ENCODE data around the gene CCDC47. TPM values are rescaled to one million over a fixed set of nuclear protein-coding genes. Genes with fewer than 3 reads are reported as not detected.

CCDC47 gene
- polyA plus RNA-seq, 1 donor (not counting 4 experiments of a cell fraction or from before 2014, with no cell fraction given), result 86.4 TPM

GRCh38 chr17:63780928-63781327, 7.5 kb upstream of the CCDC47 start:
- dilution Hi-C loops (cut with MboI; ENCODE audit: extremely low pct_ligation_motif_present, low sequenced_read_pairs), result loop anchor here (5.0 kb wide), 1 partner anchor 36 kb away; no protein-coding TSS in a partner anchor
- Histone ChIP-seq H4K20me1 (ENCODE audit: control insufficient read depth, extremely low read depth, insufficient read depth, low read length) (peaks cover 13% of the 10 kb centered on the region), H2AFZ (ENCODE audit: control insufficient read depth, low read length) (no peak overlapping the region), H3K4me1 (ENCODE audit: control insufficient read depth, extremely low read depth, insufficient read depth, low read length) (peaks cover 56% of the 10 kb centered on the region), H3K9me1 (ENCODE audit: control insufficient read depth, extremely low read depth, insufficient read depth, low read length) (no peaks in the 10 kb centered on the region), H3K4me3 (ENCODE audit: control insufficient read depth in 2 of 3, extremely low read depth in 1 of 3, insufficient read depth in 2 of 3, low read depth in 1 of 3, low read length in 3 of 3) (peak overlapping the region in 1 of 3 experiments; percentile 31), H3K27me3 (ENCODE audit: control insufficient read depth, extremely low read depth, insufficient read depth, low read length) (no peaks in the 10 kb centered on the region), H3K4me2 (ENCODE audit: control insufficient read depth, extremely low read depth, insufficient read depth, low read depth, low read length) (peak overlapping the region; percentile 58), H3K36me3 (ENCODE audit: control insufficient read depth in 2 of 2, extremely low read depth in 1 of 2, insufficient read depth in 2 of 2, low read length in 2 of 2) (peaks cover 8 to 28% of the 10 kb centered on the region in 2 experiments), H3K9ac (ENCODE audit: control insufficient read depth, extremely low read depth, insufficient read depth, low read length) (peak overlapping the region; percentile 58), H3K9me3 (ENCODE audit: control insufficient read depth, low read depth, low read length) (no peaks in the 10 kb centered on the region), H3K27ac (ENCODE audit: control insufficient read depth, insufficient read depth, low read length) (peak overlapping the region; percentile 79), H3K79me2 (ENCODE audit: control insufficient read depth, insufficient read depth, low read length) (peaks cover 92% of the 10 kb centered on the region)
- DNase-seq (ENCODE audit: low read depth, low spot score) (no peak), FAIRE-seq (no peak)
- TF ChIP-seq EZH2 (IDR thresholded peaks at IDR 0.05; ENCODE audit: low read length) (no peak), CTCF (optimal IDR thresholded peaks at IDR 0.05 in 1 of 3, IDR thresholded peaks at IDR 0.05 in 1 of 3, conservative IDR thresholded peaks at IDR 0.05 in 1 of 3; ENCODE audit: extremely low read depth in 1 of 3, insufficient read depth in 2 of 3, low read length in 3 of 3) (no peak)

- H3K9me1 ChIP-seq (ENCODE audit: control insufficient read depth, extremely low read depth, insufficient read depth, low read length), result no peaks in the 10 kb centered on the region
- H4K20me1 ChIP-seq (ENCODE audit: control insufficient read depth, extremely low read depth, insufficient read depth, low read length), result peaks cover 13% of the 10 kb centered on the region
- H3K4me1 ChIP-seq (ENCODE audit: control insufficient read depth, extremely low read depth, insufficient read depth, low read length), result peaks cover 56% of the 10 kb centered on the region
- TF ChIP-seq EZH2 (IDR thresholded peaks at IDR 0.05; ENCODE audit: low read length) (no peak), CTCF (optimal IDR thresholded peaks at IDR 0.05 in 1 of 3, IDR thresholded peaks at IDR 0.05 in 1 of 3, conservative IDR thresholded peaks at IDR 0.05 in 1 of 3; ENCODE audit: extremely low read depth in 1 of 3, insufficient read depth in 2 of 3, low read length in 3 of 3) (no peak)
- H3K9me3 ChIP-seq (ENCODE audit: control insufficient read depth, low read depth, low read length), result no peaks in the 10 kb centered on the region
- H3K27me3 ChIP-seq (ENCODE audit: control insufficient read depth, extremely low read depth, insufficient read depth, low read length), result no peaks in the 10 kb centered on the region
- dilution Hi-C loops (cut with MboI; ENCODE audit: extremely low pct_ligation_motif_present, low sequenced_read_pairs), result loop anchor here (5.0 kb wide), 1 partner anchor 37 kb away; no protein-coding TSS in a partner anchor
- H3K4me2 ChIP-seq (ENCODE audit: control insufficient read depth, extremely low read depth, insufficient read depth, low read depth, low read length), result peak overlapping the region; percentile 58
- FAIRE-seq, result peak; percentile 89
- H3K79me2 ChIP-seq (ENCODE audit: control insufficient read depth, insufficient read depth, low read length), result peaks cover 93% of the 10 kb centered on the region
- peaks cover 8 to 28% of the 10 kb centered on the region in 2 experiments for H3K36me3 ChIP-seq (ENCODE audit: control insufficient read depth in 2 of 2, extremely low read depth in 1 of 2, insufficient read depth in 2 of 2, low read length in 2 of 2)
- no peak overlapping the region for H2AFZ ChIP-seq (ENCODE audit: control insufficient read depth, low read length)
- peak overlapping the region; percentile 58 for H3K9ac ChIP-seq (ENCODE audit: control insufficient read depth, extremely low read depth, insufficient read depth, low read length)
- H3K27ac ChIP-seq (ENCODE audit: control insufficient read depth, insufficient read depth, low read length), result peak overlapping the region; percentile 79
- no peak for DNase-seq (ENCODE audit: low read depth, low spot score)
- H3K4me3 ChIP-seq (ENCODE audit: control insufficient read depth in 2 of 3, extremely low read depth in 1 of 3, insufficient read depth in 2 of 3, low read depth in 1 of 3, low read length in 3 of 3), result peak overlapping the region in 1 of 3 experiments; percentile 31
These were observed 7.1 kb upstream of the CCDC47 start for GRCh38 chr17:63780507-63780906.
